MCF 10A (cell line): Measurements from ENCODE around the gene PDXDC1. TPM values are rescaled to one million over a fixed set of nuclear protein-coding genes. Genes with fewer than 3 reads are reported as not detected.

Experiments
- BruUV-seq: library from RNA; stranded (reverse); fragments of 400-500 nt; replicated peaks from 2 replicates; lab custom pipeline; 2021; lab: Mats Ljungman, UMichigan
- CTCF ChIA-PET: fragments of 300-600 bp; sonication (Branson Sonifier 250); formaldehyde crosslinking; extraction: SDS; loops from one replicate; lab custom pipeline; 2021; ENCODE audit warnings: antibody characterized with exemption, inconsistent platforms; lab: Yijun Ruan, JAX
- POLR2A ChIA-PET: fragments of 300-600, 350-650 bp; sonication (Branson Sonifier 250); formaldehyde crosslinking; extraction: SDS; loops from one replicate; lab custom pipeline; 2020; ENCODE audit warnings: antibody characterized with exemption, inconsistent platforms; lab: Yijun Ruan, JAX
- DNase-seq: peaks from one replicate; pipeline ENCODE4 v3.0.0-alpha.2; 2018; ENCODE audit not compliant: unreplicated experiment
- H3K27ac Mint-ChIP-seq: one replicate; pipeline ENCODE4 v1.8.0; 2022; ENCODE audit warnings: mild to moderate bottlenecking, low read depth, mixed read lengths; ENCODE audit not compliant: unreplicated experiment
- H3K27me3 Mint-ChIP-seq: one replicate; pipeline ENCODE4 v1.8.0; 2022; ENCODE audit warnings: mixed read lengths; ENCODE audit not compliant: insufficient read depth, unreplicated experiment
- H3K36me3 Mint-ChIP-seq: one replicate; pipeline ENCODE4 v1.8.0; 2022; ENCODE audit warnings: mild to moderate bottlenecking, moderate library complexity, mixed read lengths; ENCODE audit not compliant: insufficient read depth, unreplicated experiment
- H3K4me1 Mint-ChIP-seq: one replicate; pipeline ENCODE4 v1.8.0; 2022; ENCODE audit warnings: mixed read lengths; ENCODE audit not compliant: insufficient read depth, unreplicated experiment
- H3K4me3 Mint-ChIP-seq: one replicate; pipeline ENCODE4 v1.8.0; 2022; ENCODE audit warnings: mild to moderate bottlenecking, moderate library complexity, mixed read lengths; ENCODE audit not compliant: unreplicated experiment
- H3K9me3 Mint-ChIP-seq: one replicate; pipeline ENCODE4 v1.8.0; 2022; ENCODE audit warnings: mixed read lengths; ENCODE audit not compliant: unreplicated experiment
- intact Hi-C: fragments of 100-400 bp; cut with micrococcal nuclease; formaldehyde crosslinking; loops from 2 replicates; pipeline ENCODE4 v1.14.1; 2022
- total RNA-seq: library from RNA; stranded (reverse); gene quantifications from 2 replicates; pipeline ENCODE4 v1.2.3, GENCODE V29; 2022
- TF ChIP-seq, protein P1 (sequence below): fragments of 200-600 bp; IDR thresholded peaks from one replicate; pipeline ENCODE4 v1.8.0; 2022; ENCODE audit warnings: antibody characterized with exemption, mild to moderate bottlenecking; ENCODE audit not compliant: unreplicated experiment

PDXDC1 gene
- total RNA-seq, 1 experiment from 2014 or later: 70.7 TPM

DNA sequence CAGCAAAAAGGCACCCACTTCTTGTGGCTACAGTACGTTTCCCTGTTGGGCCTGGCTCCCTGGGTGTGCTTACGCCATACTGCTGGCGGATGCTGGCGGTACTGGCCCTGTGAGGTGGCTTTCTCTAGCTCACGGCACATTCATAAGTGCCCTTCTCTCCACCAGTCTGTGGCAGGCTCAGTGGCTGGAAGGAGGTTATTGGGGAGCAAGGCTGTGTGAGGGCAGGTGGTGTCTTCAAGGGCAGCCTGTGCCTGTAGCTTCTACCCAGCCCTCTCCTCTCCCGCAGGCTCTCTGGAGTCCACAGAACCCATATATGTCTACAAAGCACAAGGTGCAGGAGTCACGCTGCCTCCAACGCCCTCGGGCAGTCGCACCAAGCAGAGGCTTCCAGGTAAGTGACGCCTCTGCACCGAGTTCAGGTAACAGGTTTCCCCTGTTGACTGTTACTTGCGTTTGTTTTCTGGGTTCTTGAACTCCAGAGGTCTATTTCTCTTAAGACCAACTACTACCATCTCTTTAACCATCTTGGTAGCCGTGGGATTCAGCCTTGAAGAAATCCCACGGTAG, 60.4 kb downstream of the PDXDC1 start:
- no peak overlapping the region for H3K4me3 Mint-ChIP-seq
- no peaks in the 10 kb centered on the region for H3K27me3 Mint-ChIP-seq
- intact Hi-C loops: no loop called here
- DNase-seq: no peak
- H3K27ac Mint-ChIP-seq: no peak overlapping the region
- ChIA-PET POLR2A (no interaction called here), CTCF (no interaction called here)
- BruUV-seq: no TSS peak
- no peaks in the 10 kb centered on the region for H3K4me1 Mint-ChIP-seq
- TF ChIP-seq, protein P1, sequence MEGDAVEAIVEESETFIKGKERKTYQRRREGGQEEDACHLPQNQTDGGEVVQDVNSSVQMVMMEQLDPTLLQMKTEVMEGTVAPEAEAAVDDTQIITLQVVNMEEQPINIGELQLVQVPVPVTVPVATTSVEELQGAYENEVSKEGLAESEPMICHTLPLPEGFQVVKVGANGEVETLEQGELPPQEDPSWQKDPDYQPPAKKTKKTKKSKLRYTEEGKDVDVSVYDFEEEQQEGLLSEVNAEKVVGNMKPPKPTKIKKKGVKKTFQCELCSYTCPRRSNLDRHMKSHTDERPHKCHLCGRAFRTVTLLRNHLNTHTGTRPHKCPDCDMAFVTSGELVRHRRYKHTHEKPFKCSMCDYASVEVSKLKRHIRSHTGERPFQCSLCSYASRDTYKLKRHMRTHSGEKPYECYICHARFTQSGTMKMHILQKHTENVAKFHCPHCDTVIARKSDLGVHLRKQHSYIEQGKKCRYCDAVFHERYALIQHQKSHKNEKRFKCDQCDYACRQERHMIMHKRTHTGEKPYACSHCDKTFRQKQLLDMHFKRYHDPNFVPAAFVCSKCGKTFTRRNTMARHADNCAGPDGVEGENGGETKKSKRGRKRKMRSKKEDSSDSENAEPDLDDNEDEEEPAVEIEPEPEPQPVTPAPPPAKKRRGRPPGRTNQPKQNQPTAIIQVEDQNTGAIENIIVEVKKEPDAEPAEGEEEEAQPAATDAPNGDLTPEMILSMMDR: no peak
- peaks cover 94% of the 10 kb centered on the region for H3K36me3 Mint-ChIP-seq
- no peaks in the 10 kb centered on the region for H3K9me3 Mint-ChIP-seq

DNA sequence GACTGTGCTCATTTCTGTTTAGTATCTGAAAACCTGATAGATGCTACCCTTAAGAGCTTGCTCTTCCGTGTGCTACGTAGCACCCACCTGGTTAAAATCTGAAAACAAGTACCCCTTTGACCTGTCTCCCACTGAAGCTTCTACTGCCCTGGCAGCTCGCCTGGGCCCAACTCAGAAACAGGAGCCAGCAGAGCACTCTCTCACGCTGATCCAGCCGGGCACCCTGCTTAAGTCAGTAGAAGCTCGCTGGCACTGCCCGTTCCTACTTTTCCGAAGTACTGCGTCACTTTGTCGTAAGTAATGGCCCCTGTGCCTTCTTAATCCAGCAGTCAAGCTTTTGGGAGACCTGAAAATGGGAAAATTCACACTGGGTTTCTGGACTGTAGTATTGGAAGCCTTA, 62.2 kb downstream of the PDXDC1 start:
- no peaks in the 10 kb centered on the region for H3K4me1 Mint-ChIP-seq
- peaks cover 91% of the 10 kb centered on the region for H3K36me3 Mint-ChIP-seq
- no peak for DNase-seq
- no TSS peak for BruUV-seq
- no peak overlapping the region for H3K4me3 Mint-ChIP-seq
- TF ChIP-seq, protein P1: no peak
- CTCF ChIA-PET: no interaction called here
- H3K27me3 Mint-ChIP-seq: no peaks in the 10 kb centered on the region
- POLR2A ChIA-PET: no interaction called here
- no peaks in the 10 kb centered on the region for H3K9me3 Mint-ChIP-seq
- no peak overlapping the region for H3K27ac Mint-ChIP-seq
- intact Hi-C loops: no loop called here

DNA sequence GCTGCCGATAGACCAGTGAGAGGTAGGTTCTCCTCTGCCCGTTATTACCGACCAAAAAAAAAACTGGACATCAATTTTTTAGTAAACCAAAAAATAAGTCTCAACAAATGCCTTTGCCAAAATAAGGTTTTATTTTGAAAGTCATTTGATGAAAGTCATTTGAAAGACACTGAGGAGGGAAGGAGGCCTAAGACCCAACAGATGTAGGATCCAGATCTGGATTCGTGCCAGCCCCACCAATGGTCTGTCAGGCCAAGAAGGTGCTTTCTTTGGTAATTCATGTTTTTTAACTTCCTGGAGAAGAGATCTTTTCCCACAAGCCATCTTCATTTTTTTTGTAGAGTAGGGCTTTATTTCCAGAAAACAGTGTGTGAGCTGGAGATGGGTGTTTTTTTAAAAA, 62.9 kb downstream of the PDXDC1 start:
- ChIA-PET CTCF (no interaction called here), POLR2A (no interaction called here)
- Mint-ChIP-seq H3K27ac (no peak overlapping the region), H3K4me3 (no peak overlapping the region), H3K4me1 (no peaks in the 10 kb centered on the region), H3K27me3 (no peaks in the 10 kb centered on the region), H3K9me3 (no peaks in the 10 kb centered on the region), H3K36me3 (peaks cover 84% of the 10 kb centered on the region)
- TF ChIP-seq, protein P1: no peak
- TSS peak; percentile 34 for BruUV-seq
- intact Hi-C loops: no loop called here
- DNase-seq: no peak

DNA sequence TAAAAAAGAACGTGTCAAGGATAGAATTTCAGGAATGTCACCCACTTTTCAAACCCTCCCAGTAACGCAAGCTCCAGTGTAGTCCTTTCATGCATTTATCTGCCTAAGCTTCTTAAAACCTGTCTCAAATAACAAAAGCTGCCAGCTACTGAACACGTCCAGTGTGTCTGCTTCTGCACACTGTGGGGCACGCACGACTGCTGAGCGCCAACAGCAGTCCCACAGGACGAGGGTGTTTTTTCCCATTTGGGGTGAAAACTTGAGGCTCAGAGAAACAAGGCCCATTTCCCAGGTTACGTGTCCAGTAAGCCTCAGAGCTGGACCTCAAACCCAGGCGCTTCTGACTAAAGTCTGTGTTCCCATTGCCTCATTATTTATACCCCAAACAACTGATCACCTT, 63.9 kb downstream of the PDXDC1 start:
- H3K36me3 Mint-ChIP-seq: peaks cover 78% of the 10 kb centered on the region

More for the DNA sequence above, 63.9 kb downstream of the PDXDC1 start:
- no peak for DNase-seq
- TF ChIP-seq, protein P1: no peak
- no peaks in the 10 kb centered on the region for H3K9me3 Mint-ChIP-seq
- H3K27me3 Mint-ChIP-seq: no peaks in the 10 kb centered on the region
- CTCF ChIA-PET: no interaction called here
- H3K4me1 Mint-ChIP-seq: no peaks in the 10 kb centered on the region
- POLR2A ChIA-PET: no interaction called here
- intact Hi-C loops: no loop called here
- no peak overlapping the region for H3K4me3 Mint-ChIP-seq
- no peak overlapping the region for H3K27ac Mint-ChIP-seq
- BruUV-seq: no TSS peak
